ENCODE results near the gene MICAL3.

- TF ChIP-seq CTCF (IDR thresholded peaks at IDR 0.05) (no peak), POLR2A (IDR thresholded peaks at IDR 0.05) (no peak), EP300 (IDR thresholded peaks at IDR 0.05) (no peak)
Measured at GRCh38 chr22:17807086-17807485, 217.3 kb downstream of the MICAL3 start.

All from tibial nerve (tissue), 4 donors.